LNCaP clone FGC (cell line): Measurements from ENCODE around the gene CLDN10.
A peak's percentile ranks its signal among the peaks of the same experiment; 100 is the strongest.

Source experiments
- DNase-seq: peaks from one replicate; pipeline ENCODE4 v3.0.0-alpha.2; 2011; ENCODE audit warnings: low read depth
- H3K4me3 ChIP-seq: 2 replicates; pipeline ENCODE4 v1.5.1; 2011; ENCODE audit warnings: mild to moderate bottlenecking, low read depth, low read length, control low read depth
- CTCF ChIP-seq: IDR thresholded peaks from 2 replicates; pipeline ENCODE4 v1.5.1; 2012; ENCODE audit warnings: mild to moderate bottlenecking; ENCODE audit not compliant: control insufficient read depth, insufficient read depth; ENCODE audit errors: extremely low read depth

Gene CLDN10

DNA sequence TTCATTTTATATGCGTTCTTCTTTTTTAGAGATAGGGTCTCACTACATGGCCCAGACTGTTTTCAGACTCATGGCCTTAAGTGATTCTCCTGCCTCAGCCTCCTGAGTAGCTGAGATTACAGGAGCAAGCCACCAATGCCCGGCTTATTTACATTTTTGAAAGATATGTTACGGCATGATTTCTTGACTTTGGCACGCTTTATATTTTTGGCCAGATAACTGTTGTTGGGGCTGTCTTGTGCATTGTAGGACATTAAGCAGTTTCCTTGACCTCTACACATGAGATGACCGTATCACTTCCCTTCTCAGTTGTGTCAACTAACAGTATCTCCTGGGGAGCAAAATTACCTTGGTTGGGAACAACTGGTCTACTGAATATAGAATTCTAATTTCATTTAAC, 28.9 kb upstream of the CLDN10 start:
- no peak for TF ChIP-seq CTCF
- no peak overlapping the region for H3K4me3 ChIP-seq

DNA sequence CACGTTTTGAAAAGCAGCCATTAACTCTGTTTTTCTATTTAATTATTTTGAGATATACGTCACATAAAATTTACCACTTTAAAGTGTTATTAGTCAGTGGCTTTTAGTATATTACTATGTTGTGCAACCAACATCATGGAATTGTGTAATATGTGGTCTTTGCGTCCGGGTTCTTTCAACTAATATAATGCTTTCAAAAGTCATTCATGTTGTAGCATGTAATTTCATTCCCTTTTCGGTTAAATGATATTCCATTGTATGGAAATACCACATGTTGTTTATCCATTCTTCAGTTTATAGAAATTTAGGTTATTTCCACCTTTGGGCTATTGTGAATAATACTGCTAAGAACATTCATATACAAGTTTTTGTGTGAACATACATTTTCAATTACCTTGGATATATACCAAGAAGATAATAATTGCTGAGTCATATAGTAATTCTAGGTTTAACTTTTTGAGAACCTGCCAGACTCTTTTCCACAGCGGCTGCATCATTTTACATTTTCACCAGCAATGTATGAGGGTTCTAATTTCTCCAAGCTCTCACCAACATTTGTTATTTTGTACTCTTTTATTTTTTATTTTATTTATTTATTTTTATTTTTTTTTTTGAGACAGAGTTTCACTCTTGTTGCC, 28.1 kb upstream of the CLDN10 start:
- no peak for DNase-seq
- no peak for TF ChIP-seq CTCF
- no peak overlapping the region for H3K4me3 ChIP-seq

More for the DNA sequence above, 28.9 kb upstream of the CLDN10 start:
- DNase-seq = no peak

GRCh38 chr13:95527955-95528354, 24.6 kb upstream of the CLDN10 start:
- no peak for DNase-seq
- no peak for TF ChIP-seq CTCF
- no peak overlapping the region for H3K4me3 ChIP-seq

DNA sequence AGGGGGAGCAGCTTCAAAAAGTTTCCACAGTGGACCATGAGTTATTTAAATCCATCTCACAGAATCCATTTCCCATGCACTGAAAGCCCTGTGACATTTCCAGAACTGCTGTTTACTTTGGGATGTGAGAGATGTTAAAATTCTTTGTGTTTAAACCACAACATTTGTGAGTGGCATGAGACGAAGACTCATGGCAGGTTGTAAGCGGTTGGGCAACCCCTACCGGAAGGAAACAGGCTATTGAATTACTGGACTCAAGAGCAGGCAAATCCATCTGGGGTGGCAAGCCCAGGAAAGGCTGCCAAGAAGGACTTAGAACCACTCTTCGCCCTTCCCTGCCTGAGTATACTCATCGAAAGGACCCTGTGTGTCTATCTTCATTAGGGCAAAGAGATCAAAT, 22.3 kb upstream of the CLDN10 start:
- no peak overlapping the region for H3K4me3 ChIP-seq
- no peak for DNase-seq
- TF ChIP-seq CTCF = no peak

- DNase-seq = no peak
- TF ChIP-seq CTCF = no peak
- H3K4me3 ChIP-seq = no peak overlapping the region
These were observed 18.9 kb upstream of the CLDN10 start for GRCh38 chr13:95533545-95534160.

- DNase-seq = peak; percentile 81
- TF ChIP-seq CTCF = no peak
These were observed 17.3 kb upstream of the CLDN10 start for GRCh38 chr13:95535243-95535642.

More at GRCh38 chr13:95535243-95535642, 17.3 kb upstream of the CLDN10 start:
- no peak overlapping the region for H3K4me3 ChIP-seq
